OCI-LY7 (cell line): Measurements from ENCODE around the gene HAL. TPM values are rescaled to one million over a fixed set of nuclear protein-coding genes. Genes with fewer than 3 reads are reported as not detected.

Experiments
- BruUV-seq: library from RNA; stranded (reverse); fragments of 400-500 nt; replicated peaks from 2 replicates; lab custom pipeline; 2021; lab: Mats Ljungman, UMichigan
- CTCF ChIA-PET: fragments of 300-600 bp; sonication (Branson Sonifier 250); formaldehyde crosslinking; loops from one replicate; lab custom pipeline; 2022; ENCODE audit warnings: antibody characterized with exemption; ENCODE audit not compliant: unreplicated experiment; lab: Charles Lee
- POLR2A ChIA-PET: fragments of 300-600 bp; sonication (Branson Sonifier 250); formaldehyde crosslinking; loops from one replicate; lab custom pipeline; 2022; ENCODE audit warnings: antibody characterized with exemption; lab: Charles Lee
- DNase-seq: peaks from one replicate; pipeline ENCODE4 v3.0.0-alpha.2; 2015; ENCODE audit warnings: low spot score
- H2AFZ ChIP-seq: fragments of 200-600 bp; sonication (generic), shearing (Covaris generic); 2 replicates; pipeline ENCODE4 v1.6.1; 2014; ENCODE audit warnings: mild to moderate bottlenecking, antibody characterized with exemption, low read length, moderate library complexity
- H3K27ac ChIP-seq: fragments of 200-600 bp; sonication (generic); 2 replicates; pipeline ENCODE4 v1.5.1; 2014; ENCODE audit warnings: mixed run types, low read depth, mild to moderate bottlenecking, moderate library complexity, low read length, inconsistent platforms; ENCODE audit not compliant: poor library complexity, severe bottlenecking
- H3K36me3 ChIP-seq: fragments of 200-600 bp; sonication (generic); 2 replicates; pipeline ENCODE4 v1.6.1; 2014; ENCODE audit warnings: mild to moderate bottlenecking, antibody characterized with exemption, low read length, moderate library complexity, mixed read lengths; ENCODE audit not compliant: insufficient read depth
- H3K4me1 ChIP-seq: fragments of 200-600 bp; sonication (generic); 2 replicates; pipeline ENCODE4 v1.5.1; 2014; ENCODE audit warnings: mild to moderate bottlenecking, low read length; ENCODE audit not compliant: insufficient read depth, poor library complexity, severe bottlenecking
- H3K4me2 ChIP-seq: fragments of 200-600 bp; sonication (generic); 2 replicates; pipeline ENCODE4 v1.6.1; 2014; ENCODE audit warnings: mild to moderate bottlenecking, low read length
- H3K4me3 ChIP-seq: fragments of 200-600 bp; sonication (generic); 2 replicates; pipeline ENCODE4 v1.5.1; 2014; ENCODE audit warnings: mild to moderate bottlenecking, low read depth, low read length; ENCODE audit not compliant: poor library complexity, severe bottlenecking
- H3K79me2 ChIP-seq: fragments of 200-600 bp; sonication (generic); 2 replicates; pipeline ENCODE4 v1.6.1; 2016; ENCODE audit warnings: low read depth, mild to moderate bottlenecking, low read length, moderate library complexity, mixed read lengths; ENCODE audit not compliant: insufficient read depth
- H3K9me2 ChIP-seq: fragments of 200-600 bp; sonication (generic); 2 replicates; pipeline ENCODE4 v1.6.1; 2016; ENCODE audit warnings: mild to moderate bottlenecking, low read length, mixed read lengths; ENCODE audit not compliant: insufficient read depth
- H3K9me3 ChIP-seq: fragments of 200-600 bp; sonication (generic); 2 replicates; pipeline ENCODE4 v1.6.1; 2014; ENCODE audit warnings: mild to moderate bottlenecking, mixed run types, low read length, mixed read lengths
- H4K20me1 ChIP-seq: fragments of 200-600 bp; sonication (generic); 2 replicates; pipeline ENCODE4 v1.6.1; 2014; ENCODE audit warnings: mild to moderate bottlenecking, antibody characterized with exemption, low read length, moderate library complexity, mixed read lengths; ENCODE audit not compliant: insufficient read depth
- EZH2phosphoT487 ChIP-seq: fragments of 200-600 bp; sonication (generic); IDR thresholded peaks from 2 replicates; pipeline ENCODE4 v1.6.1; 2018; ENCODE audit warnings: low read depth, borderline replicate concordance, mild to moderate bottlenecking, mixed run types, antibody characterized with exemption, low read length, moderate library complexity, mixed read lengths
- intact Hi-C: fragments of 100-400 bp; cut with micrococcal nuclease; formaldehyde crosslinking; loops from one replicate; pipeline ENCODE4 v1.10.0; 2022; ENCODE audit not compliant: unreplicated experiment
- total RNA-seq, 2 experiments: library from RNA; depleted of rRNA in 1 of 2; stranded (reverse); fragments of >200 nt in 1 of 2; shearing (Covaris generic) in 1 of 2; gene quantifications; 2 replicates each; pipeline ENCODE4 v1.2.3, GENCODE V29; 2014 to 2022
- TF ChIP-seq, protein P1 (sequence below): fragments of 200-600 bp; sonication (generic); conservative IDR thresholded peaks from 2 replicates; pipeline ENCODE4 v1.5.1; 2014; ENCODE audit warnings: mild to moderate bottlenecking, antibody characterized with exemption, low read length, moderate library complexity, mixed read lengths

Gene HAL
- total RNA-seq, 2 experiments from 2014 or later: 0.25 to 1.4 TPM

DNA sequence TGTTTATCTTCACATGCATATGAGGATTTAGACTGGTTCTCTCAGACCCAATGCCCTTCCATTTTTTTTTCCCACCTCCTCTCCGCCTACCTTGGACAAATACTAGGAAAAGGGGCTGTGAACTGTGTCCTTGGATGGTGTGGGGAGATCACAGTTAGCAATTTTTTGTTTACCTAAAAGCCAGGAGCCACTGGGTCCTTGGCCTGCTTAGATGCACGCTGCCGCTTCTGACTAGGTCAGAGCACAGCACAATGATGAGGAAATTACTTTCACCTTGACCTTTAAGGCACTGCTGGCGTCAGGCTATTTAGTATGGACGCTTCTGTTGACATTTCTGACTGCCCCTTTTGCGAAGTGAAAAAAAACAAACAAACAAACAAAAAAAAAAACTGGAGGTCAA is 55.6 kb downstream of the HAL start:
- TF ChIP-seq, protein P1, sequence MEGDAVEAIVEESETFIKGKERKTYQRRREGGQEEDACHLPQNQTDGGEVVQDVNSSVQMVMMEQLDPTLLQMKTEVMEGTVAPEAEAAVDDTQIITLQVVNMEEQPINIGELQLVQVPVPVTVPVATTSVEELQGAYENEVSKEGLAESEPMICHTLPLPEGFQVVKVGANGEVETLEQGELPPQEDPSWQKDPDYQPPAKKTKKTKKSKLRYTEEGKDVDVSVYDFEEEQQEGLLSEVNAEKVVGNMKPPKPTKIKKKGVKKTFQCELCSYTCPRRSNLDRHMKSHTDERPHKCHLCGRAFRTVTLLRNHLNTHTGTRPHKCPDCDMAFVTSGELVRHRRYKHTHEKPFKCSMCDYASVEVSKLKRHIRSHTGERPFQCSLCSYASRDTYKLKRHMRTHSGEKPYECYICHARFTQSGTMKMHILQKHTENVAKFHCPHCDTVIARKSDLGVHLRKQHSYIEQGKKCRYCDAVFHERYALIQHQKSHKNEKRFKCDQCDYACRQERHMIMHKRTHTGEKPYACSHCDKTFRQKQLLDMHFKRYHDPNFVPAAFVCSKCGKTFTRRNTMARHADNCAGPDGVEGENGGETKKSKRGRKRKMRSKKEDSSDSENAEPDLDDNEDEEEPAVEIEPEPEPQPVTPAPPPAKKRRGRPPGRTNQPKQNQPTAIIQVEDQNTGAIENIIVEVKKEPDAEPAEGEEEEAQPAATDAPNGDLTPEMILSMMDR: no peak
- TF ChIP-seq EZH2phosphoT487: no peak
- H3K27ac ChIP-seq: no peak overlapping the region
- intact Hi-C loops: loop anchor here (5.0 kb wide), 2 partner anchors 82 to 462 kb away; partner anchors contain the start of gene CDK17

More for the DNA sequence above, 55.6 kb downstream of the HAL start:
- DNase-seq: no peak
- Histone ChIP-seq H4K20me1 (no peaks in the 10 kb centered on the region), H2AFZ (no peak overlapping the region), H3K9me2 (0 out of 2 replicates have a peak, but pooled peaks cover 3% of the 10 kb centered on the region), H3K4me2 (no peak overlapping the region), H3K4me3 (no peak overlapping the region), H3K4me1 (peaks cover 6% of the 10 kb centered on the region), H3K36me3 (no peaks in the 10 kb centered on the region), H3K79me2 (no peaks in the 10 kb centered on the region), H3K9me3 (no peaks in the 10 kb centered on the region)
- ChIA-PET CTCF (interaction anchor here (0.7 kb wide), 1 partner anchor 58 kb away, joined by 5 read pairs; no protein-coding TSS in a partner anchor), POLR2A (interaction anchor here (0.6 to 4.2 kb wide), 6 partner anchors 11 to 210 kb away, joined by 3 to 25 read pairs (median 5); no protein-coding TSS in a partner anchor)
- no TSS peak for BruUV-seq

Other genes starting within 250 kb of the HAL start
- not detected in 2 replicates for gene NTN4, start 205.6 kb downstream of the HAL start, total RNA-seq (2014; rRNA removed; shearing (Covaris generic))
- gene NTN4, start 205.6 kb downstream of the HAL start, total RNA-seq (2022): not detected in 2 replicates
- 34.9 and 38.4 TPM in 2 replicates for gene SNRPF, start 137.4 kb downstream of the HAL start, total RNA-seq (2014; rRNA removed; shearing (Covaris generic))
- gene SNRPF, start 137.4 kb downstream of the HAL start, total RNA-seq (2022): 43.5 and 53.2 TPM in 2 replicates
- 0.16 and 0.18 TPM in 2 replicates for gene CCDC38, start 53.7 kb downstream of the HAL start, total RNA-seq (2014; rRNA removed; shearing (Covaris generic))
- 0.99 and 1.5 TPM in 2 replicates for gene CCDC38, start 53.7 kb downstream of the HAL start, total RNA-seq (2022)
- 0.50 and 0.67 TPM in 2 replicates for gene AMDHD1, start 53.0 kb downstream of the HAL start, total RNA-seq (2014; rRNA removed; shearing (Covaris generic))
- 2.6 and 2.8 TPM in 2 replicates for gene AMDHD1, start 53.0 kb downstream of the HAL start, total RNA-seq (2022)
- gene LTA4H, start 39.2 kb upstream of the HAL start, total RNA-seq (2014; rRNA removed; shearing (Covaris generic)): 75.6 and 86.7 TPM in 2 replicates
- 120 and 122 TPM in 2 replicates for gene LTA4H, start 39.2 kb upstream of the HAL start, total RNA-seq (2022)
- 1.9 and 2.2 TPM in 2 replicates for gene ELK3, start 198.0 kb upstream of the HAL start, total RNA-seq (2014; rRNA removed; shearing (Covaris generic))
- gene ELK3, start 198.0 kb upstream of the HAL start, total RNA-seq (2022): 2.5 and 4.2 TPM in 2 replicates